Dendritic cell treated with granulocyte-macrophage colony-stimulating factor and Interleukin-4, amounts not matched to agents 40 ng/mL and 50 ng/mL, for 4 days (primary cell): ENCODE measurements around the gene FLRT2.

Experiments
- H3K27ac Mint-ChIP-seq: one replicate; pipeline ENCODE4 v1.8.0; 2022; ENCODE audit warnings: mild to moderate bottlenecking, mixed read lengths
- H3K27me3 Mint-ChIP-seq: one replicate; pipeline ENCODE4 v1.8.0; 2022; ENCODE audit warnings: mild to moderate bottlenecking, mixed read lengths
- H3K36me3 Mint-ChIP-seq: one replicate; pipeline ENCODE4 v1.8.0; 2022; ENCODE audit warnings: low read depth, mixed read lengths
- H3K4me1 Mint-ChIP-seq: one replicate; pipeline ENCODE4 v1.8.0; 2022; ENCODE audit warnings: low read depth, mixed read lengths
- H3K4me3 Mint-ChIP-seq: one replicate; pipeline ENCODE4 v1.8.0; 2022; ENCODE audit warnings: mild to moderate bottlenecking, moderate library complexity, mixed read lengths
- H3K9me3 Mint-ChIP-seq: one replicate; pipeline ENCODE4 v1.8.0; 2022; ENCODE audit warnings: mixed read lengths
- intact Hi-C: fragments of 100-400 bp; cut with micrococcal nuclease; formaldehyde crosslinking; loops from one replicate; pipeline ENCODE4 v1.15.0; 2022

The FLRT2 gene

DNA sequence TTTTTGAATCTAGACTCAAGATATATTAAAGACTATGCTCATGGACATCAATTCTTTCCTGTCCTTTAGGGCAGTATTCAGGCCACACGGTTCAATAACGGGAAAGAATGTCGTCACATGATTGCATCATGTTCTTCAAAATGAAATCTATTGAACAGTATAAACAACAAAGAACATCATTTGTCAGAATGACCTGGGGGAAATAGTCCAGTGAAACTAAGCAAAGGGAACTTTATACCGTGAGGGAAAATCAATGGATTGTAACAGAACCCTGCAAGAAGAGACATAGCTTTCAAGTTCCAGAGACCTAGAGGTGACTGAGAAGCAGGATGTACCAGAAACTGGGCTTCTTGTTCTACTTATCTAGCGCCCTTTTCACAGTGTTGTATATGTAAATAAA is 32.7 kb downstream of the FLRT2 start:
- Mint-ChIP-seq H3K4me3 (no peak overlapping the region), H3K27ac (no peak overlapping the region), H3K36me3 (no peaks in the 10 kb centered on the region), H3K27me3 (no peaks in the 10 kb centered on the region), H3K4me1 (no peaks in the 10 kb centered on the region), H3K9me3 (peaks cover 11% of the 10 kb centered on the region)
- intact Hi-C loops: no loop called here

- H3K4me1 Mint-ChIP-seq: no peaks in the 10 kb centered on the region
- intact Hi-C loops: no loop called here
- no peaks in the 10 kb centered on the region for H3K27me3 Mint-ChIP-seq
- H3K4me3 Mint-ChIP-seq: no peak overlapping the region
- H3K36me3 Mint-ChIP-seq: no peaks in the 10 kb centered on the region
- H3K9me3 Mint-ChIP-seq: peaks cover 11% of the 10 kb centered on the region
- no peak overlapping the region for H3K27ac Mint-ChIP-seq
These were observed 35.0 kb downstream of the FLRT2 start for GRCh38 chr14:85564841-85565527.

GRCh38 chr14:85565862-85566296 is 35.9 kb downstream of the FLRT2 start:
- intact Hi-C loops: no loop called here
- Mint-ChIP-seq H3K27ac (no peak overlapping the region), H3K27me3 (no peaks in the 10 kb centered on the region), H3K36me3 (no peaks in the 10 kb centered on the region), H3K9me3 (peaks cover 11% of the 10 kb centered on the region), H3K4me3 (no peak overlapping the region), H3K4me1 (no peaks in the 10 kb centered on the region)

DNA sequence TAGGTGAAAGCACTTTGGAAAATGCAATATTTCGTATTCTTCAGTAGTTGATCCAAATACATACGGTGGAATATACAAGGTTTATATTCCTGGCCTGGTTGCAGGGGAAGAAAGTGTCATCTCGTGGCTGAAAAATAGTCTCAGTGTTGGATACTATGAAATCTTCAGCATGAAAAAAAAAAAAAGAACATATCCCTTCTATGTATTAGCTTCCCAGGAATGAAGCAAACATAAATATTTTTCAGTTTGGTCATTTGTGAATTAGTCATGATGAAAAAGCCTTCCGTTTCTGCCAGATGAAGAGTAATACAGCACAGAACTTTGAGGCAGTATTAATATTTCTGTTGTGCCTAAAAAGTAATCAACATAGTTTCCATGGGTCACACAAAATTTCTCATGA is 36.7 kb downstream of the FLRT2 start:
- Mint-ChIP-seq H3K9me3 (peaks cover 11% of the 10 kb centered on the region), H3K4me1 (no peaks in the 10 kb centered on the region), H3K27me3 (no peaks in the 10 kb centered on the region), H3K4me3 (no peak overlapping the region), H3K36me3 (no peaks in the 10 kb centered on the region), H3K27ac (no peak overlapping the region)
- intact Hi-C loops: no loop called here

GRCh38 chr14:85572011-85572410 is 42.1 kb downstream of the FLRT2 start:
- Mint-ChIP-seq H3K4me3 (no peak overlapping the region), H3K27me3 (no peaks in the 10 kb centered on the region), H3K4me1 (peaks cover 8% of the 10 kb centered on the region), H3K27ac (no peak overlapping the region), H3K36me3 (no peaks in the 10 kb centered on the region), H3K9me3 (no peaks in the 10 kb centered on the region)
- intact Hi-C loops: no loop called here

GRCh38 chr14:85572845-85573244 is 42.9 kb downstream of the FLRT2 start:
- H3K9me3 Mint-ChIP-seq: no peaks in the 10 kb centered on the region

GRCh38 chr14:85573406-85573805 is 43.5 kb downstream of the FLRT2 start:
- no peaks in the 10 kb centered on the region for H3K36me3 Mint-ChIP-seq
- no peak overlapping the region for H3K4me3 Mint-ChIP-seq
- H3K27me3 Mint-ChIP-seq: no peaks in the 10 kb centered on the region
- H3K27ac Mint-ChIP-seq: no peak overlapping the region
- H3K4me1 Mint-ChIP-seq: peaks cover 14% of the 10 kb centered on the region
- H3K9me3 Mint-ChIP-seq: no peaks in the 10 kb centered on the region
- intact Hi-C loops: no loop called here

More at GRCh38 chr14:85572845-85573244, 42.9 kb downstream of the FLRT2 start:
- Mint-ChIP-seq H3K36me3 (no peaks in the 10 kb centered on the region), H3K4me3 (no peak overlapping the region), H3K27me3 (no peaks in the 10 kb centered on the region), H3K27ac (no peak overlapping the region), H3K4me1 (peaks cover 14% of the 10 kb centered on the region)
- intact Hi-C loops: no loop called here

GRCh38 chr14:85574853-85575616 is 45.1 kb downstream of the FLRT2 start:
- H3K4me3 Mint-ChIP-seq: no peak overlapping the region
- H3K9me3 Mint-ChIP-seq: no peaks in the 10 kb centered on the region
- H3K27me3 Mint-ChIP-seq: no peaks in the 10 kb centered on the region
- peaks cover 14% of the 10 kb centered on the region for H3K4me1 Mint-ChIP-seq
- intact Hi-C loops: no loop called here
- no peak overlapping the region for H3K27ac Mint-ChIP-seq
- no peaks in the 10 kb centered on the region for H3K36me3 Mint-ChIP-seq

DNA sequence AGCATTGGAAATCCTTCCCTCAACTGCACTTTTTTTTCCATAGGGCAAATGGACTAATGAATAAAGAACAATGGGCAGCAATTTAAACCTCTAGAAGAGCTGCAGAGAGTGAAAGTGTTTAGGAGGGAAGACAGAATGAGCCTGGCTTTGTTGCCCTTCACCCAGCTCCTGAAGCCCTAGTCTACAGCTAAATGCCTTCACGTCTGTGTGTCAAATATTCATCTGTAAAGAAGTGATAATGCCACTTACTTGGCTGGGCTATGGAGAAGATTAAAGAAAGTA is 45.6 kb downstream of the FLRT2 start:
- Mint-ChIP-seq H3K9me3 (no peaks in the 10 kb centered on the region), H3K36me3 (no peaks in the 10 kb centered on the region), H3K4me1 (peaks cover 14% of the 10 kb centered on the region), H3K27me3 (no peaks in the 10 kb centered on the region), H3K4me3 (no peak overlapping the region), H3K27ac (no peak overlapping the region)
- intact Hi-C loops: no loop called here

- Mint-ChIP-seq H3K36me3 (no peaks in the 10 kb centered on the region), H3K4me1 (peaks cover 14% of the 10 kb centered on the region), H3K4me3 (no peak overlapping the region), H3K27me3 (no peaks in the 10 kb centered on the region), H3K27ac (no peak overlapping the region), H3K9me3 (no peaks in the 10 kb centered on the region)
- intact Hi-C loops: no loop called here
These were observed 46.3 kb downstream of the FLRT2 start for GRCh38 chr14:85576218-85576617.

DNA sequence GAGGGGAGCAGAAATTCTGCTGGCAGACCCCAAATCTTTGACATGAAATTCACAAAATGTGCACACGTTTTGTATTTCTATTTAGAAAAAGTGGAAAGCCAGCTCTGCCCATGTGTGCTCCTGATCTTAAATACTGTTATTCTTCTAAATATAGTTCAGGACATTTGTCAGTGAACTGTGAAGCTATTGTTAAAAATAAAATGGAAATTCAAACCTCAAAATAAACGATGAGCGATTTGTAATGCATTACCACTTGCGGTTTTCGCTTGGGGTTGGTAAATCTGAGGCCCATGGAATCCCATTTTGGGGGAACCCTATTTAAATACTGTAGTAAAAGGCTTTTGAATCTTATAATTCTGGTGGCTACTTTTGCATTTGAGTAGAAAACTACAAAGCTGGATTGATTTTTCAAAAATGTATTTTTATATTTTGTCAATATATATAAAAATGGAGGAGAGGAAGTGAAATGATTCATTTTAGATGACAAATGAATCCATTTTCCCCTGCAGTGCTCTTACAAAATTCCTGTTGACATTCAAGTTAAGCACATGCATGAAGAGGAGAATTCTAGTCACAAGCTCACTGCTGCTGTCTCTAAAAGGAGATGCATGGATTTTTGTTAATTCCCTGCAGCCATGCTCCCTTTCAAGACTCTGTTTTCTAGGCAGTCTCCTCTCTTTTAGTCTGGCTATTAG is 47.1 kb downstream of the FLRT2 start:
- Mint-ChIP-seq H3K36me3 (no peaks in the 10 kb centered on the region), H3K4me3 (no peak overlapping the region), H3K27ac (no peak overlapping the region), H3K4me1 (peaks cover 14% of the 10 kb centered on the region), H3K9me3 (no peaks in the 10 kb centered on the region), H3K27me3 (no peaks in the 10 kb centered on the region)
- intact Hi-C loops: no loop called here

DNA sequence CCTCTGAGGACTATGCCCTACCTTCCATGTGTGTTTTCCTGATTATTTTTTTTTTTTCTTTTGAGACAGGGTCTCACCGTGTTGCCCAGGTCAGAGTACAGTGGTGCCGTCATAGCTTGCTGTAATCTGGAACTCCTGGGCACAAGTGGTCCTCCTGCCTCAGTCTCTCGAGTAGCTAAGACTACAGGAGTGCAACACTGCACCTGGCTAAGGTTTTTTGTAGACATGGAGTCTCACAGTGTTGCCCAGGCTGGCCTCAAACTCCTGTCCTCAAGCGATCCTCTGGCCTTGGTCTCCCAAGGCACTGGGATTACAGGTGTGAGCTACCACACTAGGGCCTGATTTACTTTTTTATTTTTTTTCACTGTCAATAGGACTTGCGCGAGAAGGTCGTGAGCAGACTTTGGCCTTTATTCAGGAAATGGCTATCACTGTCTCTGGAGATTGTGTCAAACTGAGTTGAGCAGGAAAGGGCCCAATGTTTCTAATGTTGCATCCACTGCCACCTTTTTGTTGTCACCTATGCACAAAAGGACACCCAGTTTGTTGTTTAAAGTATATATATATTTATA is 47.7 kb downstream of the FLRT2 start:
- Mint-ChIP-seq H3K4me3 (no peak overlapping the region), H3K27ac (no peak overlapping the region), H3K9me3 (no peaks in the 10 kb centered on the region), H3K27me3 (no peaks in the 10 kb centered on the region), H3K36me3 (no peaks in the 10 kb centered on the region), H3K4me1 (peaks cover 13% of the 10 kb centered on the region)
- intact Hi-C loops: no loop called here

DNA sequence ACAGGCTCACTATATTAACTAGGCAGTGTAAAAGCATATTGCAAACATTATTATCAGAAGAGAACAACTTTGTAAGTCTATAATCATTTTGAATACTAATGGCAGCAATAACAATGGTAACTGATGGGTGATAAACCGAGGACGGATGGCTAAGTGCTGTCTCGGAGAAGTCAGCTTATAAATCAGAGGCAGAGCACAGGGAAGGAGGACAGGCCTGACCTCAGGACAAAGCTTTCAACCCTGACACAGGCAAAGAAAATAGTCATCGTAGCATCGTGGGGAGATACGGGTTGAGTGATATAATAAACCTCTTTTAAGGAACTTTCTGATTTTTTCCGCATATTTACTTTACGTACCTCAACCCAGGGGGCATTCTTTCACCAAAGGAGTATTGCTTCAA is 48.4 kb downstream of the FLRT2 start:
- peaks cover 6% of the 10 kb centered on the region for H3K4me1 Mint-ChIP-seq
- H3K27me3 Mint-ChIP-seq: no peaks in the 10 kb centered on the region
- H3K27ac Mint-ChIP-seq: no peak overlapping the region
- H3K9me3 Mint-ChIP-seq: no peaks in the 10 kb centered on the region
- H3K4me3 Mint-ChIP-seq: no peak overlapping the region
- H3K36me3 Mint-ChIP-seq: no peaks in the 10 kb centered on the region
- intact Hi-C loops: no loop called here

GRCh38 chr14:85578930-85579329 is 49.0 kb downstream of the FLRT2 start:
- peaks cover 5% of the 10 kb centered on the region for H3K4me1 Mint-ChIP-seq
- peaks cover 2% of the 10 kb centered on the region for H3K27me3 Mint-ChIP-seq
- no peak overlapping the region for H3K27ac Mint-ChIP-seq
- H3K9me3 Mint-ChIP-seq: no peaks in the 10 kb centered on the region
- intact Hi-C loops: no loop called here
- no peaks in the 10 kb centered on the region for H3K36me3 Mint-ChIP-seq
- no peak overlapping the region for H3K4me3 Mint-ChIP-seq
